ENCODE measurements around the gene PAPPA.

The PAPPA gene

GRCh38 chr9:116394070-116394469, 240.5 kb downstream of the PAPPA start:
- no peaks in the 10 kb centered on the region for H3K36me3 Mint-ChIP-seq
- no peak overlapping the region for H3K27ac Mint-ChIP-seq
- H3K4me1 Mint-ChIP-seq, result no peaks in the 10 kb centered on the region
- H3K4me3 Mint-ChIP-seq, result no peak overlapping the region
- CTCF ChIA-PET, result no interaction called here
- no peaks in the 10 kb centered on the region for H3K27me3 Mint-ChIP-seq
- no peak for DNase-seq
- no peaks in the 10 kb centered on the region for H3K9me3 Mint-ChIP-seq

GRCh38 chr9:116394894-116395698, 241.5 kb downstream of the PAPPA start:
- no peak for DNase-seq
- H3K4me1 Mint-ChIP-seq, result no peaks in the 10 kb centered on the region
- H3K27me3 Mint-ChIP-seq, result no peaks in the 10 kb centered on the region
- CTCF ChIA-PET, result no interaction called here
- no peak overlapping the region for H3K27ac Mint-ChIP-seq
- H3K36me3 Mint-ChIP-seq, result no peaks in the 10 kb centered on the region
- H3K4me3 Mint-ChIP-seq, result no peak overlapping the region
- H3K9me3 Mint-ChIP-seq, result no peaks in the 10 kb centered on the region

DNA sequence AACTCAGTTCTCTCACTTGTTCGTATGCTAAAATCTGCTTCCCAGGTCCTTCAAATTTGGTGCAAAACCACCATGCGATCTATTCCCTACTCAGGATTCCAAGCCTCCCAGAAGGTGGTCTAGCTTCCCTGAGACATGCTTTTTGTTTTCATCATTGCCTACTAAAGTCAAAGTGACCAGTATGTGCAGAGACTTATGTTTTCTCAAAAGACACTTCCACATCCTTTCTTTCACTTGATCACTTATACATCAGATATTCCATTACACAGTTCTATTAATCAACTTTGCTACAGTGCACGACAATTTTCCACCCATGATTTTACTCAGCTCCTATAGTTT, 242.1 kb downstream of the PAPPA start:
- CTCF ChIA-PET, result no interaction called here
- no peaks in the 10 kb centered on the region for H3K9me3 Mint-ChIP-seq
- DNase-seq, result no peak
- H3K36me3 Mint-ChIP-seq, result no peaks in the 10 kb centered on the region
- no peak overlapping the region for H3K27ac Mint-ChIP-seq
- H3K27me3 Mint-ChIP-seq, result no peaks in the 10 kb centered on the region
- no peak overlapping the region for H3K4me3 Mint-ChIP-seq
- no peaks in the 10 kb centered on the region for H3K4me1 Mint-ChIP-seq

- Mint-ChIP-seq H3K4me3 (no peak overlapping the region), H3K4me1 (no peaks in the 10 kb centered on the region), H3K9me3 (no peaks in the 10 kb centered on the region), H3K27me3 (no peaks in the 10 kb centered on the region), H3K36me3 (no peaks in the 10 kb centered on the region), H3K27ac (no peak overlapping the region)
- no peak for DNase-seq
- CTCF ChIA-PET, result no interaction called here
Observed at GRCh38 chr9:116403171-116403570, 249.6 kb downstream of the PAPPA start.

- CTCF ChIA-PET, result no interaction called here
- H3K27me3 Mint-ChIP-seq, result no peaks in the 10 kb centered on the region
- H3K4me1 Mint-ChIP-seq, result no peaks in the 10 kb centered on the region
- H3K27ac Mint-ChIP-seq, result no peak overlapping the region
- no peaks in the 10 kb centered on the region for H3K36me3 Mint-ChIP-seq
- no peaks in the 10 kb centered on the region for H3K9me3 Mint-ChIP-seq
- no peak overlapping the region for H3K4me3 Mint-ChIP-seq
- DNase-seq, result no peak
Observed at GRCh38 chr9:116404228-116404627, 250.6 kb downstream of the PAPPA start.

GRCh38 chr9:116405321-116405720, 251.7 kb downstream of the PAPPA start:
- CTCF ChIA-PET, result no interaction called here
- no peaks in the 10 kb centered on the region for H3K4me1 Mint-ChIP-seq
- DNase-seq, result no peak

GRCh38 chr9:116406469-116406868, 252.9 kb downstream of the PAPPA start:
- Mint-ChIP-seq H3K4me1 (no peaks in the 10 kb centered on the region), H3K4me3 (no peak overlapping the region), H3K9me3 (no peaks in the 10 kb centered on the region), H3K27me3 (no peaks in the 10 kb centered on the region), H3K36me3 (no peaks in the 10 kb centered on the region), H3K27ac (no peak overlapping the region)
- CTCF ChIA-PET, result no interaction called here
- no peak for DNase-seq

More at GRCh38 chr9:116405321-116405720, 251.7 kb downstream of the PAPPA start:
- no peaks in the 10 kb centered on the region for H3K27me3 Mint-ChIP-seq
- H3K27ac Mint-ChIP-seq, result no peak overlapping the region
- no peak overlapping the region for H3K4me3 Mint-ChIP-seq
- no peaks in the 10 kb centered on the region for H3K36me3 Mint-ChIP-seq
- H3K9me3 Mint-ChIP-seq, result no peaks in the 10 kb centered on the region

DNA sequence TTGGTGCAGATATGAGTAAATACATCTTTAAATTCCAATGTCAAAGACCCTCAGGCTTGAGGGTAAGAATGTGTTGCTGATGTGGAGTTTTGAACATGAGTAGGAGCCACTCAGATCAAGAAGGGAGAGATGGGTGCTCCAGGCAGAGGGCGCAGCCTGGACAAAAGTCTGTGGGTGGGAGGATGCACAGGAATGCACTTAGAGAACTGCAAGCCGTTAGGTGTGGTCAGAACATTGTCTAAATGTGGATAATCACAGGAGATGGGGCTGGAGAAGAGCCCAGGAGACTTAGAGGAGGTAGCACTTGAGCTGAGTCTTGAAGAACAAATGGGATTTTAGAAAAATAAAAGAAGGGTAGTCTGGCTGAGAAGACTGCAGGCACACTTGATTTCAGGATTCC, 255.5 kb downstream of the PAPPA start:
- no peak overlapping the region for H3K27ac Mint-ChIP-seq
- H3K27me3 Mint-ChIP-seq, result no peaks in the 10 kb centered on the region
- no peaks in the 10 kb centered on the region for H3K36me3 Mint-ChIP-seq
- no peaks in the 10 kb centered on the region for H3K9me3 Mint-ChIP-seq
- CTCF ChIA-PET, result no interaction called here
- H3K4me3 Mint-ChIP-seq, result no peak overlapping the region
- H3K4me1 Mint-ChIP-seq, result no peaks in the 10 kb centered on the region
- DNase-seq, result no peak

GRCh38 chr9:116409638-116410037, 256.0 kb downstream of the PAPPA start:
- H3K27ac Mint-ChIP-seq, result no peak overlapping the region
- no peaks in the 10 kb centered on the region for H3K27me3 Mint-ChIP-seq
- H3K4me3 Mint-ChIP-seq, result no peak overlapping the region
- H3K9me3 Mint-ChIP-seq, result no peaks in the 10 kb centered on the region
- H3K36me3 Mint-ChIP-seq, result no peaks in the 10 kb centered on the region
- CTCF ChIA-PET, result no interaction called here
- DNase-seq, result no peak
- no peaks in the 10 kb centered on the region for H3K4me1 Mint-ChIP-seq

DNA sequence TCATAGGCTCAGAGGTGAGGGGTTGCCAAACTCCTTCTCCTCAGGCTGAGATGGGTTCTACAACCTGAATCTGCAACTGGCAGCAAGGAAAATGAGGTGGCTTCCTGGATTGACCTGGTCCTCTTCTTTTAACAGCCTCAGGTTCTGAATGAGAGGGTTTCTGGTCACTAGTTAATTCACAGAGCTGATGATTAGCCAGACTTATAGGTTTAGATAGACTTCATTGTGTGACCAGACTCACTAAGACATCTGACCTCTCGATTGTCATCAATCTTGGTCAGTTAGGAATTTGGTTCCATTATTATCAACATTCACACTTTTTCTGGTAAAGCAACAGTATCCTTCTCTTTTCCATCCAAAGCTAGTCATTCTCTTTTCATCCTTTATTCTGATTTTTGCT, 257.9 kb downstream of the PAPPA start:
- H3K9me3 Mint-ChIP-seq, result no peaks in the 10 kb centered on the region
- no peaks in the 10 kb centered on the region for H3K27me3 Mint-ChIP-seq
- no peaks in the 10 kb centered on the region for H3K4me1 Mint-ChIP-seq
- no peaks in the 10 kb centered on the region for H3K36me3 Mint-ChIP-seq
- no peak overlapping the region for H3K27ac Mint-ChIP-seq
- CTCF ChIA-PET, result no interaction called here
- DNase-seq, result no peak
- no peak overlapping the region for H3K4me3 Mint-ChIP-seq

DNA sequence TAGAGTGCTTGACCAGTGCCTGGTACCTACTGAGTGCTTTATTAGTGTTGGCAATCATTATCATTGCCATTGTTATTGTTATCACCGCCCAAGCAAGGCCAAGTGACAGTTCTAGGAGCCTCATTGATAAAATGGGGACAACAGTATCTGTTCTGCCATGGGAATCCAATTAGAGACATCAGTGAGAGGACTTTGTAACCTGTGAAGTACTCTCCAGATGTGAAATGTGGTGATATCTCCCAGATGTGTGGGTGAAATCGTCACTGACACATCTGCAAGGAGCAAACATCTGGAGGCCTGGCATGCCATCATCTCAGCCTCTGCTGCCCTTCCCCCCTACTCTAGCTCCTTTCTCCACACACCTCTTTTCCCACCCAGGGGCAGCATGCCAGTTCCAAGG, 260.8 kb downstream of the PAPPA start:
- CTCF ChIA-PET, result no interaction called here

DNA sequence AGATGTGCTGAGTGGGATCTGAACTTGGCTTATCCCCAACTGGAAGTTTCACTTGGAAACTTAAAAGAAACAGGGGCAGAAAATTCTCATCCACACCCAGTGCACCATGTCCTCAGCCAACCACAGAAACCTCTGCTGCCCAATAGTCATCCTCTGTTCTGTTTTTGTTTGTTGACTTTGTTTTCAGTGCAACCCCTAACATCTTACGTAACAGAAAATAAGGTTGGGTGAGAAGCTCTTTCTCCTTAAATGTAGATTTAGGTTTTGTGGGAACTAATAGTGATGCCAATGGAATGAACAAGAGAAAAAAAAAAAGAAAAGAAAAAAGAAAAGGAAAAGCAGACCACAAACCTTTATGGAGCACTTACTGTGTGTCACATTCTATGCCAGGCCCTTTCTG, 262.8 kb downstream of the PAPPA start:
- H3K9me3 Mint-ChIP-seq, result no peaks in the 10 kb centered on the region
- H3K27me3 Mint-ChIP-seq, result no peaks in the 10 kb centered on the region
- no peak for DNase-seq
- H3K27ac Mint-ChIP-seq, result no peak overlapping the region
- H3K4me1 Mint-ChIP-seq, result no peaks in the 10 kb centered on the region
- no peaks in the 10 kb centered on the region for H3K36me3 Mint-ChIP-seq
- H3K4me3 Mint-ChIP-seq, result no peak overlapping the region
- CTCF ChIA-PET, result no interaction called here

More for the DNA sequence above, 260.8 kb downstream of the PAPPA start:
- no peaks in the 10 kb centered on the region for H3K4me1 Mint-ChIP-seq
- no peaks in the 10 kb centered on the region for H3K27me3 Mint-ChIP-seq
- H3K36me3 Mint-ChIP-seq, result no peaks in the 10 kb centered on the region
- H3K4me3 Mint-ChIP-seq, result no peak overlapping the region
- no peaks in the 10 kb centered on the region for H3K9me3 Mint-ChIP-seq
- H3K27ac Mint-ChIP-seq, result no peak overlapping the region
- no peak for DNase-seq

DNA sequence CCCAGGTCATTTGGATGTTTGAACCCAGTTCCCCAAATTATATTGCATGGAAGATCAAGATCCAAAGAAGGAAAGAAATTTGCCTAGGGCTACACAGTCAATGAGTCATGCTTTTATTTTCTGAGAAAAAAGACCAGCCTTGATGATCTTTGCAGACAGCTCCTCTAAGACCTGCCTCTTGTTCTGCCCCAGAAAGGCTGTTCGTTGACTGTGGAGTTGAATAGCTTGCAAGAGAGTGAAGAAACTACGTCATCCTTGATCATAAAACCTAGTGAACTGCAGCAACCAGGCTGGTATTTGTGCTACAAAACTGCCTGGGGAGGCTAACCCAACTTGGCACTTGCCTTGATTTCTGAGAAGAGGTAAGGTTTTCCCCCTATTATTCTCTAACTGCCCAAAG, 263.9 kb downstream of the PAPPA start:
- no peaks in the 10 kb centered on the region for H3K36me3 Mint-ChIP-seq
- no peaks in the 10 kb centered on the region for H3K9me3 Mint-ChIP-seq
- no peak overlapping the region for H3K27ac Mint-ChIP-seq
- no peaks in the 10 kb centered on the region for H3K27me3 Mint-ChIP-seq
- no peaks in the 10 kb centered on the region for H3K4me1 Mint-ChIP-seq
- H3K4me3 Mint-ChIP-seq, result no peak overlapping the region
- CTCF ChIA-PET, result no interaction called here
- no peak for DNase-seq

- CTCF ChIA-PET, result no interaction called here
- Mint-ChIP-seq H3K27me3 (no peaks in the 10 kb centered on the region), H3K4me3 (no peak overlapping the region), H3K36me3 (no peaks in the 10 kb centered on the region), H3K9me3 (no peaks in the 10 kb centered on the region), H3K27ac (no peak overlapping the region), H3K4me1 (no peaks in the 10 kb centered on the region)
- DNase-seq, result no peak
Observed at GRCh38 chr9:116419181-116419580, 265.6 kb downstream of the PAPPA start.

GRCh38 chr9:116420993-116421538, 267.5 kb downstream of the PAPPA start:
- no peak for DNase-seq
- H3K4me1 Mint-ChIP-seq, result no peaks in the 10 kb centered on the region
- no peaks in the 10 kb centered on the region for H3K36me3 Mint-ChIP-seq
- no peaks in the 10 kb centered on the region for H3K27me3 Mint-ChIP-seq
- H3K27ac Mint-ChIP-seq, result no peak overlapping the region
- no peaks in the 10 kb centered on the region for H3K9me3 Mint-ChIP-seq
- H3K4me3 Mint-ChIP-seq, result no peak overlapping the region
- CTCF ChIA-PET, result no interaction called here

Measured in activated naive CD4-positive, alpha-beta T cell treated with anti-CD3 and anti-CD28 coated beads, Interleukin-2, amount 10 ng/mL, durations not matched to agents 7 days and 5 days (primary cell).